ENCODE measurements around the gene HMCN2. TPM values are rescaled to one million over a fixed set of nuclear protein-coding genes. Genes with fewer than 3 reads are reported as not detected.
A peak's percentile ranks its signal among the peaks of the same experiment; 100 is the strongest.

HMCN2 gene
- total RNA-seq, 1 donor from 2014 or later: not detected

GRCh38 chr9:130458027-130458803, 192.7 kb downstream of the HMCN2 start:
- no peak for DNase-seq (ENCODE audit: low read depth)
- no peak for TF ChIP-seq CTCF (IDR thresholded peaks at IDR 0.05; ENCODE audit: insufficient read depth, low read length, poor library complexity, severe bottlenecking)
- Histone ChIP-seq H3K36me3 (ENCODE audit: control insufficient read depth, insufficient read depth, low read length) (no peaks in the 10 kb centered on the region), H3K27me3 (ENCODE audit: control insufficient read depth, insufficient read depth, low read length) (peaks cover 20% of the 10 kb centered on the region), H3K4me3 (ENCODE audit: low read depth, low read length) (no peak overlapping the region)

- H3K4me3 ChIP-seq (ENCODE audit: low read depth, low read length): no peak overlapping the region
- no peak for TF ChIP-seq CTCF (IDR thresholded peaks at IDR 0.05; ENCODE audit: insufficient read depth, low read length, poor library complexity, severe bottlenecking)
- no peaks in the 10 kb centered on the region for H3K36me3 ChIP-seq (ENCODE audit: control insufficient read depth, insufficient read depth, low read length)
- no peak for DNase-seq (ENCODE audit: low read depth)
- peaks cover 24% of the 10 kb centered on the region for H3K27me3 ChIP-seq (ENCODE audit: control insufficient read depth, insufficient read depth, low read length)
These were observed 193.2 kb downstream of the HMCN2 start for GRCh38 chr9:130458804-130459067.

GRCh38 chr9:130459151-130459550, 193.6 kb downstream of the HMCN2 start:
- no peak for TF ChIP-seq CTCF (IDR thresholded peaks at IDR 0.05; ENCODE audit: insufficient read depth, low read length, poor library complexity, severe bottlenecking)

GRCh38 chr9:130459941-130460669, 194.5 kb downstream of the HMCN2 start:
- no peaks in the 10 kb centered on the region for H3K36me3 ChIP-seq (ENCODE audit: control insufficient read depth, insufficient read depth, low read length)
- DNase-seq (ENCODE audit: low read depth): no peak
- no peak for TF ChIP-seq CTCF (IDR thresholded peaks at IDR 0.05; ENCODE audit: insufficient read depth, low read length, poor library complexity, severe bottlenecking)
- no peak overlapping the region for H3K4me3 ChIP-seq (ENCODE audit: low read depth, low read length)
- H3K27me3 ChIP-seq (ENCODE audit: control insufficient read depth, insufficient read depth, low read length): peaks cover 25% of the 10 kb centered on the region

More at GRCh38 chr9:130459151-130459550, 193.6 kb downstream of the HMCN2 start:
- no peak for DNase-seq (ENCODE audit: low read depth)
- Histone ChIP-seq H3K27me3 (ENCODE audit: control insufficient read depth, insufficient read depth, low read length) (peaks cover 25% of the 10 kb centered on the region), H3K36me3 (ENCODE audit: control insufficient read depth, insufficient read depth, low read length) (no peaks in the 10 kb centered on the region), H3K4me3 (ENCODE audit: low read depth, low read length) (no peak overlapping the region)

- TF ChIP-seq CTCF (IDR thresholded peaks at IDR 0.05; ENCODE audit: insufficient read depth, low read length, poor library complexity, severe bottlenecking): peak; percentile 92
- peaks cover 29% of the 10 kb centered on the region for H3K27me3 ChIP-seq (ENCODE audit: control insufficient read depth, insufficient read depth, low read length)
- DNase-seq (ENCODE audit: low read depth): no peak
- H3K36me3 ChIP-seq (ENCODE audit: control insufficient read depth, insufficient read depth, low read length): no peaks in the 10 kb centered on the region
- H3K4me3 ChIP-seq (ENCODE audit: low read depth, low read length): no peak overlapping the region
These were observed 195.7 kb downstream of the HMCN2 start for GRCh38 chr9:130461218-130461630.

Data from kidney epithelial cell (primary cell).